HEK293 (cell line): Measurements from ENCODE around the gene LMNTD2.

Source experiments
- CTCF ChIA-PET: fragments of 350-600 bp; formaldehyde crosslinking; extraction: SDS; loops from one replicate; lab custom pipeline; 2021; ENCODE audit warnings: antibody characterized with exemption; lab: Yijun Ruan, JAX
- POLR2A ChIA-PET: fragments of 300-600 bp; formaldehyde crosslinking; extraction: SDS; loops from one replicate; lab custom pipeline; 2020; ENCODE audit warnings: antibody characterized with exemption, inconsistent platforms; lab: Yijun Ruan, JAX
- H3K27ac ChIP-seq: fragments of 200-500 bp; sonication (Bioruptor generic); 2 replicates; pipeline ENCODE4 v1.5.1; 2014; ENCODE audit warnings: low read depth, low read length, control low read depth, inconsistent platforms; ENCODE audit errors: extremely low read depth
- H3K36me3 ChIP-seq, 2 experiments: fragments of 200-500 bp in 1 of 2; sonication (Bioruptor generic) in 1 of 2; 1 replicate in 1 of 2; 2 replicates in 1 of 2; pipeline ENCODE4 v1.5.1; 2014 to 2017; ENCODE audit warnings: inconsistent platforms in 2 of 2, low read length in 2 of 2; ENCODE audit not compliant: control insufficient read depth in 2 of 2, insufficient read depth in 1 of 2
- H3K4me1 ChIP-seq: fragments of 200-500 bp; sonication (Bioruptor generic); 2 replicates; pipeline ENCODE4 v1.5.1; 2014; ENCODE audit warnings: mild to moderate bottlenecking, low read length, inconsistent platforms; ENCODE audit not compliant: control insufficient read depth, insufficient read depth
- H3K4me3 ChIP-seq: 2 replicates; pipeline ENCODE4 v1.5.1; 2011; ENCODE audit warnings: low read depth, mild to moderate bottlenecking, control low read depth, low read length, moderate library complexity
- H3K9me3 ChIP-seq: fragments of 200-500 bp; sonication (Bioruptor generic); 2 replicates; pipeline ENCODE4 v1.5.1; 2014; ENCODE audit warnings: low read depth, low read length, inconsistent platforms; ENCODE audit not compliant: control insufficient read depth, insufficient read depth
- CTCF ChIP-seq: fragments of 450-650 bp; formaldehyde crosslinking; IDR thresholded peaks from 2 replicates; pipeline ENCODE4 v1.5.1; 2016; ENCODE audit warnings: missing biosample characterization, missing genetic modification characterization
- HOXD13 ChIP-seq: sonication (generic); formaldehyde crosslinking; IDR thresholded peaks from 2 replicates; pipeline ENCODE4 v1.8.0; 2022; ENCODE audit warnings: missing genetic modification reagents, borderline replicate concordance
- KLF10 ChIP-seq: fragments of 450-650 bp; IDR thresholded peaks from 2 replicates; pipeline ENCODE4 v1.5.1; 2018; ENCODE audit warnings: missing biosample characterization, mild to moderate bottlenecking, missing genetic modification characterization
- PATZ1 ChIP-seq: fragments of 450-650 bp; formaldehyde crosslinking; IDR thresholded peaks from 2 replicates; pipeline ENCODE4 v1.5.1; 2016; ENCODE audit warnings: missing biosample characterization, missing genetic modification characterization
- PRDM2 ChIP-seq: fragments of 450-650 bp; formaldehyde crosslinking; IDR thresholded peaks from 2 replicates; pipeline ENCODE4 v1.5.1; 2016; ENCODE audit warnings: missing biosample characterization, missing genetic modification characterization, borderline replicate concordance
- SP3 ChIP-seq: fragments of 450-650 bp; formaldehyde crosslinking; IDR thresholded peaks from 2 replicates; pipeline ENCODE4 v1.5.1; 2016; ENCODE audit warnings: missing biosample characterization, missing genetic modification characterization
- SP7 ChIP-seq: fragments of 450-650 bp; formaldehyde crosslinking; IDR thresholded peaks from 2 replicates; pipeline ENCODE4 v1.5.1; 2016; ENCODE audit warnings: missing biosample characterization, missing genetic modification characterization
- ZBTB8A ChIP-seq: fragments of 450-650 bp; formaldehyde crosslinking; IDR thresholded peaks from 2 replicates; pipeline ENCODE4 v1.5.1; 2016; ENCODE audit warnings: missing biosample characterization, missing genetic modification characterization
- ZNF114 ChIP-seq: fragments of 450-650 bp; formaldehyde crosslinking; IDR thresholded peaks from 2 replicates; pipeline ENCODE4 v1.5.0; 2017; ENCODE audit warnings: missing biosample characterization, missing genetic modification characterization
- ZNF274 ChIP-seq, 2 experiments: fragments of 200-500 bp in 1 of 2; fragments of 450-650 bp in 1 of 2; sonication (Bioruptor generic) in 1 of 2; formaldehyde crosslinking in 1 of 2; IDR thresholded peaks; 2 replicates each; pipeline versions ENCODE4 v1.5.1 to v1.6.1; 2014 to 2016; ENCODE audit warnings: borderline replicate concordance in 1 of 2, inconsistent platforms in 1 of 2, low read length in 1 of 2, missing biosample characterization in 1 of 2, missing genetic modification characterization in 1 of 2
- ZNF311 ChIP-seq: fragments of 450-650 bp; formaldehyde crosslinking; IDR thresholded peaks from 2 replicates; pipeline ENCODE4 v1.5.1; 2017; ENCODE audit warnings: missing biosample characterization, missing genetic modification characterization, borderline replicate concordance
- ZNF324 ChIP-seq: fragments of 450-650 bp; formaldehyde crosslinking; IDR thresholded peaks from 2 replicates; pipeline ENCODE4 v1.5.1; 2016; ENCODE audit warnings: missing biosample characterization, missing genetic modification characterization
- ZNF449 ChIP-seq: fragments of 450-650 bp; formaldehyde crosslinking; IDR thresholded peaks from 2 replicates; pipeline ENCODE4 v1.5.1; 2017; ENCODE audit warnings: missing biosample characterization, mild to moderate bottlenecking, missing genetic modification characterization, moderate library complexity
- ZNF473 ChIP-seq: fragments of 450-650 bp; formaldehyde crosslinking; IDR thresholded peaks from 2 replicates; pipeline ENCODE4 v1.5.1; 2017; ENCODE audit warnings: missing biosample characterization, missing genetic modification characterization
- ZNF501 ChIP-seq: fragments of 450-650 bp; formaldehyde crosslinking; IDR thresholded peaks from 2 replicates; pipeline ENCODE4 v1.5.1; 2016; ENCODE audit warnings: missing biosample characterization, missing genetic modification characterization
- ZNF558 ChIP-seq: fragments of 450-650 bp; formaldehyde crosslinking; IDR thresholded peaks from 2 replicates; pipeline ENCODE4 v1.5.1; 2016; ENCODE audit warnings: missing biosample characterization, missing genetic modification characterization
- ZNF639 ChIP-seq: fragments of 450-650 bp; formaldehyde crosslinking; IDR thresholded peaks from 2 replicates; pipeline ENCODE4 v1.5.1; 2016; ENCODE audit warnings: missing biosample characterization, missing genetic modification characterization
- ZNF830 ChIP-seq: fragments of 450-650 bp; IDR thresholded peaks from 2 replicates; pipeline ENCODE4 v1.5.0; 2018; ENCODE audit warnings: missing biosample characterization, missing genetic modification characterization, low read depth, mild to moderate bottlenecking, moderate library complexity
- ZSCAN16 ChIP-seq: fragments of 450-650 bp; formaldehyde crosslinking; IDR thresholded peaks from 2 replicates; pipeline ENCODE4 v1.5.1; 2016; ENCODE audit warnings: missing biosample characterization, missing genetic modification characterization
- ZSCAN18 ChIP-seq: fragments of 450-650 bp; formaldehyde crosslinking; IDR thresholded peaks from 2 replicates; pipeline ENCODE4 v1.5.1; 2016; ENCODE audit warnings: missing biosample characterization, missing genetic modification characterization

LMNTD2 gene

GRCh38 chr11:534396-535209 lies 25.9 kb downstream of the LMNTD2 start:
- POLR2A ChIA-PET: interaction anchor here (1.0 to 2.7 kb wide), 4 partner anchors 13 to 28 kb away, joined by 3 to 11 read pairs (median 5); partner anchors contain the start of gene RNH1
- Histone ChIP-seq H3K4me1 (no peaks in the 10 kb centered on the region), H3K27ac (peak overlapping the region; percentile 83), H3K4me3 (peak overlapping the region; percentile 72), H3K9me3 (no peaks in the 10 kb centered on the region), H3K36me3 (peaks cover 0 to 43% of the 10 kb centered on the region in 2 experiments; a peak in 1 of 3 replicates)
- CTCF ChIA-PET: interaction anchor here (0.6 to 1.4 kb wide), 2 partner anchors 15 to 57 kb away, joined by 3 to 4 read pairs; no protein-coding TSS in a partner anchor
- TF ChIP-seq ZNF311 (tag by site-specific recombination): no peak
- TF ChIP-seq KLF10 (tag by site-specific recombination): no peak
- no peak for TF ChIP-seq ZNF639
- no peak for TF ChIP-seq ZNF274 (IDR thresholded peaks at IDR 0.05; ENCODE audit: low read length)
- no peak for TF ChIP-seq ZNF274 (tag by site-specific recombination; IDR thresholded peaks at IDR 0.05; ENCODE audit: borderline replicate concordance)
- TF ChIP-seq ZSCAN18 (tag by site-specific recombination): no peak
- TF ChIP-seq ZNF449 (tag by site-specific recombination): no peak
- TF ChIP-seq ZNF114: no peak
- TF ChIP-seq ZBTB8A: peak; percentile 85
- no peak for TF ChIP-seq SP7 (tag by site-specific recombination)
- no peak for TF ChIP-seq SP3 (tag by site-specific recombination)
- TF ChIP-seq CTCF (tag by site-specific recombination): peak; percentile 49; the same call in 1 of the 2 replicates
- no peak for TF ChIP-seq ZNF473 (tag by site-specific recombination)
- TF ChIP-seq ZNF558: no peak
- TF ChIP-seq ZSCAN16: no peak
- no peak for TF ChIP-seq PRDM2 (tag by site-specific recombination)
- TF ChIP-seq ZNF830 (tag by site-specific recombination): no peak
- TF ChIP-seq PATZ1 (tag by site-specific recombination): peak; percentile 73
- TF ChIP-seq ZNF324 (tag by site-specific recombination): no peak
- 0 out of 2 replicates have a peak, but pooled peaks have one; percentile 21 for TF ChIP-seq ZNF501 (tag by site-specific recombination)
- no peak for TF ChIP-seq HOXD13 (CRISPR knock-in tag)
